HEK293 (cell line): ENCODE data around the gene ARFGAP1.

Experiments used
- CTCF ChIA-PET: fragments of 350-600 bp; formaldehyde crosslinking; extraction: SDS; loops from one replicate; lab custom pipeline; 2021; ENCODE audit warnings: antibody characterized with exemption; lab: Yijun Ruan, JAX
- POLR2A ChIA-PET: fragments of 300-600 bp; formaldehyde crosslinking; extraction: SDS; loops from one replicate; lab custom pipeline; 2020; ENCODE audit warnings: antibody characterized with exemption, inconsistent platforms; lab: Yijun Ruan, JAX
- H3K27ac ChIP-seq: fragments of 200-500 bp; sonication (Bioruptor generic); 2 replicates; pipeline ENCODE4 v1.5.1; 2014; ENCODE audit warnings: low read depth, low read length, control low read depth, inconsistent platforms; ENCODE audit errors: extremely low read depth
- H3K36me3 ChIP-seq, 2 experiments: fragments of 200-500 bp in 1 of 2; sonication (Bioruptor generic) in 1 of 2; 1 replicate in 1 of 2; 2 replicates in 1 of 2; pipeline ENCODE4 v1.5.1; 2014 to 2017; ENCODE audit warnings: inconsistent platforms in 2 of 2, low read length in 2 of 2; ENCODE audit not compliant: control insufficient read depth in 2 of 2, insufficient read depth in 1 of 2
- H3K4me1 ChIP-seq: fragments of 200-500 bp; sonication (Bioruptor generic); 2 replicates; pipeline ENCODE4 v1.5.1; 2014; ENCODE audit warnings: mild to moderate bottlenecking, low read length, inconsistent platforms; ENCODE audit not compliant: control insufficient read depth, insufficient read depth
- H3K4me3 ChIP-seq: 2 replicates; pipeline ENCODE4 v1.5.1; 2011; ENCODE audit warnings: low read depth, mild to moderate bottlenecking, control low read depth, low read length, moderate library complexity
- H3K9me3 ChIP-seq: fragments of 200-500 bp; sonication (Bioruptor generic); 2 replicates; pipeline ENCODE4 v1.5.1; 2014; ENCODE audit warnings: low read depth, low read length, inconsistent platforms; ENCODE audit not compliant: control insufficient read depth, insufficient read depth
- EGR2 ChIP-seq: fragments of 450-650 bp; formaldehyde crosslinking; IDR thresholded peaks from 2 replicates; pipeline ENCODE4 v1.5.1; 2016; ENCODE audit warnings: low read depth, missing biosample characterization, missing genetic modification characterization
- ZBTB7A ChIP-seq: fragments of 450-650 bp; formaldehyde crosslinking; IDR thresholded peaks from 2 replicates; pipeline ENCODE4 v1.5.1; 2016; ENCODE audit warnings: low read depth, missing biosample characterization, missing genetic modification characterization
- ZFHX2 ChIP-seq: fragments of 450-650 bp; formaldehyde crosslinking; conservative IDR thresholded peaks from 2 replicates; pipeline ENCODE4 v1.5.1; 2016; ENCODE audit warnings: missing biosample characterization, missing genetic modification characterization
- ZFP69B ChIP-seq: fragments of 450-650 bp; formaldehyde crosslinking; IDR thresholded peaks from 2 replicates; pipeline ENCODE4 v1.5.1; 2016; ENCODE audit warnings: missing biosample characterization, missing genetic modification characterization
- ZIC2 ChIP-seq: fragments of 450-650 bp; formaldehyde crosslinking; IDR thresholded peaks from 2 replicates; pipeline ENCODE4 v1.5.1; 2016; ENCODE audit warnings: missing biosample characterization, missing genetic modification characterization
- ZNF112 ChIP-seq: fragments of 450-650 bp; formaldehyde crosslinking; IDR thresholded peaks from 2 replicates; pipeline ENCODE4 v1.5.0; 2017; ENCODE audit warnings: missing biosample characterization, missing genetic modification characterization
- ZNF324 ChIP-seq: fragments of 450-650 bp; formaldehyde crosslinking; IDR thresholded peaks from 2 replicates; pipeline ENCODE4 v1.5.1; 2016; ENCODE audit warnings: missing biosample characterization, missing genetic modification characterization
- ZNF398 ChIP-seq: fragments of 450-650 bp; formaldehyde crosslinking; IDR thresholded peaks from 2 replicates; pipeline ENCODE4 v1.5.1; 2017; ENCODE audit warnings: missing biosample characterization, missing genetic modification characterization
- ZNF426 ChIP-seq: fragments of 450-650 bp; formaldehyde crosslinking; IDR thresholded peaks from 2 replicates; pipeline ENCODE4 v1.5.1; 2017; ENCODE audit warnings: missing biosample characterization, missing genetic modification characterization, mild to moderate bottlenecking, inconsistent platforms, moderate library complexity
- ZNF501 ChIP-seq: fragments of 450-650 bp; formaldehyde crosslinking; IDR thresholded peaks from 2 replicates; pipeline ENCODE4 v1.5.1; 2016; ENCODE audit warnings: missing biosample characterization, missing genetic modification characterization
- ZNF548 ChIP-seq: fragments of 450-650 bp; formaldehyde crosslinking; IDR thresholded peaks from 2 replicates; pipeline ENCODE4 v1.5.1; 2016; ENCODE audit warnings: missing biosample characterization, missing genetic modification characterization
- ZNF707 ChIP-seq: fragments of 450-650 bp; formaldehyde crosslinking; IDR thresholded peaks from 2 replicates; pipeline ENCODE4 v1.5.1; 2016; ENCODE audit warnings: missing biosample characterization, missing genetic modification characterization
- ZNF785 ChIP-seq: fragments of 450-650 bp; formaldehyde crosslinking; IDR thresholded peaks from 2 replicates; pipeline ENCODE4 v1.5.1; 2016; ENCODE audit warnings: missing biosample characterization, missing genetic modification characterization
- ZSCAN4 ChIP-seq: fragments of 450-650 bp; formaldehyde crosslinking; IDR thresholded peaks from 2 replicates; pipeline ENCODE4 v1.5.1; 2017; ENCODE audit warnings: missing biosample characterization, missing genetic modification characterization
- TF ChIP-seq, protein P1 (sequence below): fragments of 450-650 bp; formaldehyde crosslinking; IDR thresholded peaks from 2 replicates; pipeline ENCODE4 v1.5.1; 2016; ENCODE audit warnings: missing biosample characterization, missing genetic modification characterization, low read depth
- TF ChIP-seq, protein P2 (sequence below): fragments of 450-650 bp; formaldehyde crosslinking; IDR thresholded peaks from 2 replicates; pipeline ENCODE4 v1.5.1; 2016; ENCODE audit warnings: missing biosample characterization, missing genetic modification characterization

ARFGAP1 gene

DNA sequence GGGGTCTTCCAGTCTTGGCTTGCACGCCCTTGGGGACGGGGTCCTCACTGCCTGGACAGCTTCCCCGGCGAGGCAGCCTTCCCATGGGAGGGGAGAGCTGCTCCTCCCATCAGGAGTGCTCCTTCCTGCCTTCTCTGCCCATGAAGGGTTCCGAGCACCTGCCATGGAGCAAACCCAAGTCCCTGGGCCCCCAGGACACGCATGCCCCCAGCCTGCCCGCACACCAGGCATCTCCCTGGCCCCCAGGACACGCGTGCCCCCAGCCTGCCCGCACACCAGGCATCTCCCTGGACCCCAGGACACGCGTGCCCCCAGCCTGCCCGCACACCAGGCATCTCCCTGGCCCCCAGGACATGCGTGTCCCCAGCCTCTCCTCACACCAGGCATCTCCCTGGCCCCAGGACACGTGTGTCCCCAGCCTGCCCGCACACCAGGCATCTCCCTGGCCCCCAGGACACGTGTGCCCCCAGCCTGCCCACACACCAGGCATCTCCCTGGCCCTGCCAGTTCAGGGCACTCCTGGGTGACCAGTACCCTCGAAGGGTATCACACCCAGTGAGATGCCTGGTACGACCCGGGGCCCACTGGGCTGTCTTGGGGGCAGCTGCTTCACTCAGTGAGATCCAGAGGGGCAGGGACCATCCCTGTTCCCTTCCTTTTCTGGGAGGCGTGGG lies 42.1 kb downstream of the ARFGAP1 start:
- H3K27ac ChIP-seq = no peak overlapping the region
- H3K36me3 ChIP-seq = no peaks in the 10 kb centered on the region
- H3K9me3 ChIP-seq = no peaks in the 10 kb centered on the region
- TF ChIP-seq ZFP69B (tag by site-specific recombination) (0 out of 2 replicates have a peak, but pooled peaks have one; percentile 22), ZNF324 (tag by site-specific recombination) (no peak)
- CTCF ChIA-PET = interaction anchor here (1.1 kb wide), 1 partner anchor 67 kb away, joined by 6 read pairs; no protein-coding TSS in a partner anchor
- H3K4me3 ChIP-seq = no peak overlapping the region
- POLR2A ChIA-PET = no interaction called here
- H3K4me1 ChIP-seq = no peaks in the 10 kb centered on the region

GRCh38 chr20:63315240-63315689 lies 42.7 kb downstream of the ARFGAP1 start:
- no peaks in the 10 kb centered on the region for H3K36me3 ChIP-seq
- POLR2A ChIA-PET = interaction anchor here (0.6 kb wide), 1 partner anchor 10 kb away, joined by 3 read pairs; no protein-coding TSS in a partner anchor
- H3K9me3 ChIP-seq = no peaks in the 10 kb centered on the region
- no peak overlapping the region for H3K4me3 ChIP-seq
- H3K27ac ChIP-seq = no peak overlapping the region
- CTCF ChIA-PET = no interaction called here
- H3K4me1 ChIP-seq = no peaks in the 10 kb centered on the region
- TF ChIP-seq EGR2 (tag by site-specific recombination) (peak; percentile 55; the same call in 1 of the 2 replicates), ZNF426 (no peak), ZFHX2 (tag by site-specific recombination) (peak; percentile 54)

DNA sequence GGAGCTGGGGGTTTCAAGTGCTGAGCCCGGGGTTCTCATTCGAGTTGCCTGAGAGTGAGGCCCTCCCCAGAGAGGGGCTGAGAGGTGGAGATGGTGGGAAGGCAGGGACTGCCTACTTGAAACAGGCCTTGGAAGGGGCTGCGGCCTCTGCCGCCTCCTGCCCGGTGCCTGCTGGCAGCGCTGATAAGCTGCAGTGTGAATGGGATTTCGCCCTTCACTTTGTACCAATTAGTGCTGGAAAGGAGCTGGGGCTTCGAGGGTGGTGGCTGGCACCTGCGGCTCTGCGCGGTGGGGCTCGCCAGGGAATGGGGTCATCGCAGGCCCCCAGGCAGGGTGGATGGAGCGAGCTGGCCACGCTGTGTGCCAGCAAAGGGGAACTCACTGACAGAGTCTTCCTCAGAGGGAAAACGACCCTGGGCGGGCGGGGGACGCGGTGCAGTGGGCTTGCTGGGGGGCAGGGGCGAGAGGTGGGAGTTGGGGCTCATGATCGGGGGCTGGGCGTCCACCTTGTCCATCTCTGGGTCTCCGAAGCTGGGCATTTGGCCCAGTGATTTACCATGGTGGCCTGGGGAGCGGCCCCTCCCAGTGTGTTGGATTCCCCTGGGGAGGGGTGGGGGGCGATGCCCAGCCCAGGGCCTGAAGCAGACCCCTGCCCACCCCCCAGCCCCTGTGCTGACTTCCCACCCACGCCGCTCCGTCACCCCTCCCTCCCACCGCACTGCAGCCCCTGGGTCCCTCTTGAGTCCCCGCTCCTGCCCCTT lies 43.3 kb downstream of the ARFGAP1 start:
- H3K9me3 ChIP-seq = no peaks in the 10 kb centered on the region
- POLR2A ChIA-PET = interaction anchor here (0.6 kb wide), 1 partner anchor 11 kb away, joined by 3 read pairs; no protein-coding TSS in a partner anchor
- H3K4me3 ChIP-seq = no peak overlapping the region
- TF ChIP-seq, protein P1, sequence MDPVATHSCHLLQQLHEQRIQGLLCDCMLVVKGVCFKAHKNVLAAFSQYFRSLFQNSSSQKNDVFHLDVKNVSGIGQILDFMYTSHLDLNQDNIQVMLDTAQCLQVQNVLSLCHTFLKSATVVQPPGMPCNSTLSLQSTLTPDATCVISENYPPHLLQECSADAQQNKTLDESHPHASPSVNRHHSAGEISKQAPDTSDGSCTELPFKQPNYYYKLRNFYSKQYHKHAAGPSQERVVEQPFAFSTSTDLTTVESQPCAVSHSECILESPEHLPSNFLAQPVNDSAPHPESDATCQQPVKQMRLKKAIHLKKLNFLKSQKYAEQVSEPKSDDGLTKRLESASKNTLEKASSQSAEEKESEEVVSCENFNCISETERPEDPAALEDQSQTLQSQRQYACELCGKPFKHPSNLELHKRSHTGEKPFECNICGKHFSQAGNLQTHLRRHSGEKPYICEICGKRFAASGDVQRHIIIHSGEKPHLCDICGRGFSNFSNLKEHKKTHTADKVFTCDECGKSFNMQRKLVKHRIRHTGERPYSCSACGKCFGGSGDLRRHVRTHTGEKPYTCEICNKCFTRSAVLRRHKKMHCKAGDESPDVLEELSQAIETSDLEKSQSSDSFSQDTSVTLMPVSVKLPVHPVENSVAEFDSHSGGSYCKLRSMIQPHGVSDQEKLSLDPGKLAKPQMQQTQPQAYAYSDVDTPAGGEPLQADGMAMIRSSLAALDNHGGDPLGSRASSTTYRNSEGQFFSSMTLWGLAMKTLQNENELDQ = no peak
- TF ChIP-seq ZSCAN4 (no peak), ZNF785 (tag by site-specific recombination) (no peak), ZNF707 (tag by site-specific recombination) (no peak), ZNF112 (tag by site-specific recombination) (no peak), ZNF501 (tag by site-specific recombination) (no peak), ZNF398 (tag by site-specific recombination) (no peak), ZBTB7A (tag by site-specific recombination) (no peak), ZIC2 (tag by site-specific recombination) (no peak), ZNF548 (tag by site-specific recombination) (no peak)
- TF ChIP-seq, protein P2, sequence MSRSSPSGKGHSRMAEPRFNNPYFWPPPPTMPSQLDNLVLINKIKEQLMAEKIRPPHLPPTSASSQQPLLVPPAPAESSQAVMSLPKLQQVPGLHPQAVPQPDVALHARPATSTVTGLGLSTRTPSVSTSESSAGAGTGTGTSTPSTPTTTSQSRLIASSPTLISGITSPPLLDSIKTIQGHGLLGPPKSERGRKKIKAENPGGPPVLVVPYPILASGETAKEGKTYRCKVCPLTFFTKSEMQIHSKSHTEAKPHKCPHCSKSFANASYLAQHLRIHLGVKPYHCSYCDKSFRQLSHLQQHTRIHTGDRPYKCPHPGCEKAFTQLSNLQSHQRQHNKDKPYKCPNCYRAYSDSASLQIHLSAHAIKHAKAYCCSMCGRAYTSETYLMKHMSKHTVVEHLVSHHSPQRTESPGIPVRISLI (tag by site-specific recombination) = no peak
- CTCF ChIA-PET = no interaction called here
- H3K27ac ChIP-seq = no peak overlapping the region
- no peaks in the 10 kb centered on the region for H3K4me1 ChIP-seq
- no peaks in the 10 kb centered on the region for H3K36me3 ChIP-seq
